GM20000 (cell line): ENCODE results near the gene PHACTR1.

Experiments
- DNase-seq: peaks from one replicate; pipeline ENCODE4 v3.0.0; 2012; ENCODE audit warnings: low spot score
- TF ChIP-seq, protein P1 (sequence below): IDR thresholded peaks from 2 replicates; pipeline ENCODE4 v1.5.1; 2012; ENCODE audit warnings: mild to moderate bottlenecking, control low read depth; ENCODE audit errors: extremely low read depth, missing control alignments

Gene PHACTR1

DNA sequence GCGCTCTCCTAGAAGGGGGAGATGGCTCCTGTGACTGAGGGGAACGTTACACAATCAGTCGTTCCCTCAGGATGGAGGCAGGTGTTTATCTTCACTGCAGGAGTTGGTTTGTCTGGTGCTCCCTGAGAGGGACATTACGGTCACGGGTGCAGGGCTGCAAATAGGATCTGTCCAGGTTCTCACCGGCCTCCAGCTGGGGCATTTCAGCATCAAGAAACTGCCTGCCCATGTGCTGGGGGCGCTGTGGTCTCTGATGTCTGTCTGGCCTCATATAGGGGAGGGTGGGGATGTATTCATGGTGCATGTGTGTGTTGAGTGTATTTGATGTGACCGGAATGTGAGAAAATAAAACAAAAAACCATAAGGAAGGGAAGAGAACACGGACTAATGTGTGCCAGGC is 534.7 kb downstream of the PHACTR1 start:
- TF ChIP-seq, protein P1, sequence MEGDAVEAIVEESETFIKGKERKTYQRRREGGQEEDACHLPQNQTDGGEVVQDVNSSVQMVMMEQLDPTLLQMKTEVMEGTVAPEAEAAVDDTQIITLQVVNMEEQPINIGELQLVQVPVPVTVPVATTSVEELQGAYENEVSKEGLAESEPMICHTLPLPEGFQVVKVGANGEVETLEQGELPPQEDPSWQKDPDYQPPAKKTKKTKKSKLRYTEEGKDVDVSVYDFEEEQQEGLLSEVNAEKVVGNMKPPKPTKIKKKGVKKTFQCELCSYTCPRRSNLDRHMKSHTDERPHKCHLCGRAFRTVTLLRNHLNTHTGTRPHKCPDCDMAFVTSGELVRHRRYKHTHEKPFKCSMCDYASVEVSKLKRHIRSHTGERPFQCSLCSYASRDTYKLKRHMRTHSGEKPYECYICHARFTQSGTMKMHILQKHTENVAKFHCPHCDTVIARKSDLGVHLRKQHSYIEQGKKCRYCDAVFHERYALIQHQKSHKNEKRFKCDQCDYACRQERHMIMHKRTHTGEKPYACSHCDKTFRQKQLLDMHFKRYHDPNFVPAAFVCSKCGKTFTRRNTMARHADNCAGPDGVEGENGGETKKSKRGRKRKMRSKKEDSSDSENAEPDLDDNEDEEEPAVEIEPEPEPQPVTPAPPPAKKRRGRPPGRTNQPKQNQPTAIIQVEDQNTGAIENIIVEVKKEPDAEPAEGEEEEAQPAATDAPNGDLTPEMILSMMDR: no peak

DNA sequence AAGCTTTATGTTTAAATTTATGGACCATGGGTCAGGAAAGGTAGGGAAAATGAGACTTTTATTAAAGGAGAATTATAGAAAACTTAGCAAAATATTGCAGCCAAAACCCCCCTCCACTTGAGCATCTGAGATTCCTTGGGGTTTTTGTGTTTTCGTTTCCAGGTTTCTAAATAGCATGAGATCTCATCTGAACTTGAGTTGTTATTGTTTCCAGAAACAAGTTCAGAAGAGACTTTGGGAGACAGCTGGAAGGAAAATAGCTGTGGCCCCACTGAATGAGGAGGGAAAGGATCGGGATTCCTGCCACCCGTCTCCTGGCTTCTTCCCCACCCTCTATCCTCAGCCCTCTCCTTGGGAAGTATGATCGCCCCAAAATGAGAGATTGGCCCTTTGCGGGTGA is 536.2 kb downstream of the PHACTR1 start:
- TF ChIP-seq, protein P1: no peak
- DNase-seq: no peak

More for the DNA sequence above, 534.7 kb downstream of the PHACTR1 start:
- no peak for DNase-seq

DNA sequence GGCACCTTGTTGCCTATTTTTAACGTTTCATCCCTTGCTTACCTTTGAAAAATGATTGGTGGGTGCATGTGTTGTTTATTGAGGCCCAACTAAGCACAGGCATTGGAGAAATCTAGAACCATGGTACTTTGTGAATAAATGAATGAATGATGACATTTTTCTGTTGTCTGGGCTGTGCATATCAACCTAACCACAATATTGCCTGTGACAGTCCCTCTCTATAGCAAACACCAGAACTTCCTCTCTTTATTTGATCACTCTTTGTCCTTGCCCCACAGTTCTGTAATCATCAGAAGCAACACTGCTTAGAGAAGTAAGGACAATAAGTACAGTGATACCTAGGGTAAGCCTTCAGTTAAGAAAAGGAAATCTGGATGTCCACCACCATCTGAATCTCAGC is 536.7 kb downstream of the PHACTR1 start:
- no peak for DNase-seq
- TF ChIP-seq, protein P1: no peak

DNA sequence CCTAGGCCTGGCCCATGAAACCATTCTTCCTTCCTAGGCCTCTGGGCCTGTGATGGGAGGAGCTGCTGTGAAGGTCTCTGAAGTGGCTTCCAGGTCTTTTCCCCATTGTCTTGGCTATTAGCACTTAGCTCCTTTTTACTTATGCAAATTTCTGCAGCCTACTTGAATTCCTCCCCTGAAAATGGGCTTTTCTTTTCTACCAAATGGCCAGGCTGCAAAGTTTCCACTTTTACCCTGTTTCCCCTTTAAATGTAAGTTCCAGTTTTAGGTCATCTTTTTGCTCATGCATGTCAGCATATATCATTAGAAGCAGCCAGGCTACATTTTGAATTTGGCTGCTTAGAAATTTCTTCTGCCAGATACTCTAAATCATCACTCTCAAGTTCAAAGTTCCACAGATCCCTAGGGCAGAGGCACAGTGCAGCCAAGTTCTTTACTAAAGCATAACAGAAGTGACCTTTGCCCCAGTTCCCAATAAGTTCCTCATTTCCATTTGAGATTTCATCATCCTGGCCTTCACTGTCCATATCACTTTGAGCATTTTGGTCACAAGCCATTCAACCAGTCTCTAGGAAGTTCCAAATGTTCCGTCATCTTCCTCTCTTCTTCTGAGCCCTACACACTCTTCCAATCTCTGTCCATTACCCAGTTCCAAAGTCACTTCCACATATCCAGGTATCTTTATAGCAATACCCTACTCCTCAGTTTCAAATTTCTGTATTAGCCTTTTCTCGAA is 539.9 kb downstream of the PHACTR1 start:
- TF ChIP-seq, protein P1: no peak
- no peak for DNase-seq

DNA sequence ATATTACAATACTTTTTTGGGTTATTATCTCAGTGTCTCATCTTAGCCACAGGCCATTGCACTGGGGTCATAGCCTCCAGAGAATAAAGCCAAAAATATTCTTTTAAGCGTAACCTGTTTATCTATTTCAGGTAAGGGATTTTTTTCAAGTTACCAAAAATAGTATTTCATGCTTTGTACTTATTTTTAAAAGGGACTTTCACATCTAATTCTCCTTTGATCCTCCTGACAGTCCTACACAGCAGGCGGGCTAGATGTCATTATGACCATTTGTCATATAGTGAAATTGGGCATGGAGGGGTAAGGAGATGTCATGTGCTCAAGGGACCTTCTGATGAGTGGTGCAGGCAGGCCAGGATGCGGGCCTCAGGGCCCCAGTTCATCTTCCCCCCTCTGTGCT is 542.8 kb downstream of the PHACTR1 start:
- DNase-seq: peak; percentile 62

DNA sequence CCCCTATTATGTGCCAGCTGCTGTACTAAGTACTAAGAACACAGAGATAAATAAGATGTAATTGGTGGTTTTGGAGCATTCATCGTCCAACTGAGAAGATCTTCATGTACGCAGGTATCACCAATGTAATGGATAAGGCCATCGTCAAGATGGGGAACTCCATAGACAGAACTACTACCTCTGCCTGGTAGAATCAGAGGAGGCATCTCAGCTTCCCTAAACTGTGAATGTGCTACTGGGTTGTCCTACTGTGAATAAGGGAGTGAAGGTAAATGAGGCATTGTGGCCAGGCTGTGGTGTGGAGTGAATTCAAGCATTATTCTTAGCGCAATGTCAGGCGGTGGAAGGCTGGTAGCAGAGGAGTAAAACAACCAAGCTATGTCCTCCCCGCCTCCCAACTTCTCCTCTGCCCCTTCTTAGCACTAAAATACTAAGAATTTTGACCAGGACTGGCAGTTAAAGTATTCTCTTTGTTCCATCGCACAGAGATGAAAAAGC is 543.6 kb downstream of the PHACTR1 start:
- TF ChIP-seq, protein P1: no peak
- DNase-seq: no peak

More for the DNA sequence above, 542.8 kb downstream of the PHACTR1 start:
- TF ChIP-seq, protein P1: no peak

DNA sequence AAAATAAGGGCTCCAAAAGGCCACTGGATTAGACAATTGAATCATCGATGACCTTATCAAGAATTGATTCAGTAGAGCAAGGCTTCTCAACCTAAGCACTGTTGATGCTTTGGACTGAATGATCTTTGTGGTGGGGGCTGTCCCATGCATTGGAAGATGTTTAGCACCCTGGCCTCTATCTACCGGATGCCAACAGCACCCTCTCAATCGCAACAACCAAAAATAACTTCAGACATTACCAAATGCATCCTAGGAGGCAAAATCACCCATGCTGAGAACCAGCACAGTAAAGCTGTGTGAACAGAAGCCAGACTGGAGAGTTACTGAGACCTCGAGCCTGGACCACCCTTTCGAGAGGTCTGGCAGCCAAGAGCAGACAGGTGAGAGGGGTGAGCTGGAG is 544.3 kb downstream of the PHACTR1 start:
- no peak for DNase-seq
- TF ChIP-seq, protein P1: no peak
